Measurements from ENCODE around the gene PROB1. TPM values are rescaled to one million over a fixed set of nuclear protein-coding genes. Genes with fewer than 3 reads are reported as not detected.
"Not testable (repeated sequence)": the region's sequence is repeated elsewhere in the genome, so short reads cannot be mapped to it uniquely, and the experiment has no call there.

The PROB1 gene, protein sequence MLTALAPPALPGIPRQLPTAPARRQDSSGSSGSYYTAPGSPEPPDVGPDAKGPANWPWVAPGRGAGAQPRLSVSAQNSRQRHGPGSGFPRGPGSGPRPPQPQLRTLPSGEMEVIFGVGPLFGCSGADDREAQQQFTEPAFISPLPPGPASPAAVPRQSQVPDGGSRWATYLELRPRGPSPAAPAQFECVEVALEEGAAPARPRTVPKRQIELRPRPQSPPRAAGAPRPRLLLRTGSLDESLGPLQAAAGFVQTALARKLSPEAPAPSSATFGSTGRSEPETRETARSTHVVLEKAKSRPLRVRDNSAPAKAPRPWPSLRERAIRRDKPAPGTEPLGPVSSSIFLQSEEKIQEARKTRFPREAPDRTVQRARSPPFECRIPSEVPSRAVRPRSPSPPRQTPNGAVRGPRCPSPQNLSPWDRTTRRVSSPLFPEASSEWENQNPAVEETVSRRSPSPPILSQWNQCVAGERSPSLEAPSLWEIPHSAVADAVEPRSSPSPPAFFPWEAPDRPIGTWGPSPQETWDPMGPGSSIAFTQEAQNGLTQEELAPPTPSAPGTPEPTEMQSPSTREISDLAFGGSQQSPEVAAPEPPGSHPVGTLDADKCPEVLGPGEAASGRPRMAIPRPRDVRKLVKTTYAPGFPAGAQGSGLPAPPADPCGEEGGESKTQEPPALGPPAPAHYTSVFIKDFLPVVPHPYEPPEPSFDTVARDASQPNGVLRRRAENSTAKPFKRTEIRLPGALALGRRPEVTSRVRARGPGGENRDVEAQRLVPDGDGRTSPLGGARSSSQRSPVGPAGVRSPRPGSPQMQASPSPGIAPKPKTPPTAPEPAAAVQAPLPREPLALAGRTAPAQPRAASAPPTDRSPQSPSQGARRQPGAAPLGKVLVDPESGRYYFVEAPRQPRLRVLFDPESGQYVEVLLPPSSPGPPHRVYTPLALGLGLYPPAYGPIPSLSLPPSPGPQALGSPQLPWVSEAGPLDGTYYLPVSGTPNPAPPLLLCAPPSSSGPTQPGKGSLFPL
- 58.8 and 59.5 TPM in 2 replicates for total RNA-seq
- 5.9 TPM for polyA plus RNA-seq (2012)

DNA sequence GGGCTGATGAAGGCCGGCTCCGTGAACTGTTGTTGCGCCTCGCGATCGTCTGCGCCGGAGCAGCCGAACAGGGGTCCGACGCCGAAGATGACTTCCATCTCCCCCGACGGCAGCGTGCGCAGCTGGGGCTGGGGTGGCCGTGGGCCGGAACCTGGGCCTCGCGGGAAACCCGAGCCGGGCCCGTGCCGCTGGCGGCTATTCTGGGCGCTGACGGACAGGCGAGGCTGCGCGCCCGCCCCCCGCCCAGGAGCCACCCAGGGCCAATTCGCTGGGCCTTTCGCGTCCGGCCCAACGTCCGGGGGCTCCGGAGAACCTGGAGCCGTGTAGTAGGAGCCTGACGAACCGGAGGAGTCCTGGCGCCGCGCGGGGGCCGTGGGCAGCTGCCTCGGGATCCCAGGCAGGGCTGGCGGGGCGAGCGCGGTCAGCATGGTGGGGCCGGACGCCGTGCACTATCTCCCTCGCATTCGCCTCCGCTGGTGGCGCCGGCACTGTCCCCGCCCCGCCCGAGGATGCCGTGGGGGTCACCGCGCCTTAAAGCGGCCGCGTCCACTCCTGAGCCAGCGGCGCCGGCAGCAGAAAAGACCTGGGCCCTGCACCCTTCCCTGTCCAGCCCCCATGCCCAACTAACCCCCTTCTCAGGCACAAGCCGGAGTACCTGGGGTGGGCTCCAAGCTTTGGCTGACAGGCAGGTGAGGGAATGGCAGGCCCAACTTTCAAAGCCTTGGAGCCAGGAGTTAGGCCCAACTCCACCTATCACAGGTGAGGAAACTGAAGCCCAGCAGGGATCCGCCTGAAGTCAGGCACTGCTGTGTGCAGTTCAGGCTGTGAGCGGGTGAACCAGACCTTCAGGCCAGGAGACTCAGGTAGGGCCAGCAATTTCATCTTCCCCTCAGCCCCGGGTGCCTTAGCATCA is at the start of gene PROB1:
TSS of gene PROB1 (minus strand) at position 451 of the 913 bp plus-strand sequence. CDS start at position 428, 23 bp downstream.
- DNase-seq (ENCODE audit: low read depth) = peak; percentile 85

- DNase-seq (ENCODE audit: low read depth) = peak; percentile 94
Observed at GRCh38 chr5:139443831-139444453, 49.0 kb upstream of the PROB1 start.

DNA sequence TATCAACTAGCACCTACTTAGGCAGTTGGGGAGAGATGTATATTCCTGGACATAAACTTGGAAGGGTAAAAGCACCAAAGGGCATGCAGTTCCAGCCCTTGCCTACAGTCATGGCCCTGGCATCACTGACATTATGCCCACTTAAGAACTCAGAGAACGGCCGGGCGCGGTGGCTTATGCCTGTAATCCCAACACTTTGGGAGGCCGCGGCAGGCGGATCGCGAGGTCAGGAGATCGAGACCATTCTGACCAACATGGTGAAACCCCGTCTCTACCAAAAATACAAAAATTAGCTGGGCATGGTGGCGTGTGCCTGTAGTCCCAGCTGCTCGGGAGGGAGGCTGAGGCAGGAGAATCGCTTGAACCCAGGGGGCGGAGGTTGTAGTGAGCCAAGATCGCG is 45.5 kb upstream of the PROB1 start:
- DNase-seq (ENCODE audit: low read depth) = not testable (repeated sequence)

GRCh38 chr5:139439013-139439903 is 44.4 kb upstream of the PROB1 start, which contains the start of gene DNAJC18:
TSS of gene DNAJC18 (minus strand) at chr5:139439525. CDS start at chr5:139439445, 80 bp downstream.
- peak; percentile 96 for DNase-seq (ENCODE audit: low read depth)

- no peak for DNase-seq (ENCODE audit: low read depth)
Observed at GRCh38 chr5:139438707-139439012, 43.8 kb upstream of the PROB1 start.

- DNase-seq (ENCODE audit: low read depth) = no peak
Observed at GRCh38 chr5:139435676-139436075, 40.8 kb upstream of the PROB1 start.

GRCh38 chr5:139431706-139432105 is 36.8 kb upstream of the PROB1 start:
- no peak for DNase-seq (ENCODE audit: low read depth)

GRCh38 chr5:139430015-139430414 is 35.1 kb upstream of the PROB1 start:
- DNase-seq (ENCODE audit: low read depth) = no peak

DNA sequence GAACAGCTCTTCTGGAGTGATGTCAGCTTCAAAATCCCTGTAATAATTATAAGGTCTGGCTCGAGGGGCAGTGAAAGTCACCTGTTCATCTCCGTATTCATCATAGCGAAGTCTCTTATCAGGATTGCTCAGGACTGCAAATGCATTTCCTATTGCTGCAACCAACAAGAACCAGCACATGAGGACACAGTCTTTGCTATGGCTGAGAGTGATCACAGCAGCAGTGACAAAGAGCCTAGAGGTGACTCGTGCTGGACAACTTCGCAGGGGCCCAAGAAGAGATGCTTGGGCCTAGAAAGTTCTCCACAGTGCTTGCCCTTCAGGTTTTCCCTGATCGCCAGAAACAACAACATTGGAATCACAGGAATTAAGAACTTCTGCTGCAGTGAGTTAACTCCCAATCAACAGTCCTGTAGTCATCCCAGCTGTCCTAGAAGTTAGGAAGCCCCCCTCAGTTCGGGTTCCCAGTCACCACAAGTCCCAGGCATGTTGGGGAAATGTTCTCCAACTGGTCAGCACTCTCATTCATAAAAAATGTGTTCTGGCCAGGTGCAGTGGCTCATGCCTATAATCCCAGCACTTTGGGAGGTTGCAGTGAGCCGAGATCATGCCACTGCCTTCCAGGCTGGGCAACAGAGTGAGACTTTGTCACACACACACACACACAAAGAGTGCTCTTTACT is 31.4 kb upstream of the PROB1 start:
- peak; percentile 87 for DNase-seq (ENCODE audit: low read depth)

DNA sequence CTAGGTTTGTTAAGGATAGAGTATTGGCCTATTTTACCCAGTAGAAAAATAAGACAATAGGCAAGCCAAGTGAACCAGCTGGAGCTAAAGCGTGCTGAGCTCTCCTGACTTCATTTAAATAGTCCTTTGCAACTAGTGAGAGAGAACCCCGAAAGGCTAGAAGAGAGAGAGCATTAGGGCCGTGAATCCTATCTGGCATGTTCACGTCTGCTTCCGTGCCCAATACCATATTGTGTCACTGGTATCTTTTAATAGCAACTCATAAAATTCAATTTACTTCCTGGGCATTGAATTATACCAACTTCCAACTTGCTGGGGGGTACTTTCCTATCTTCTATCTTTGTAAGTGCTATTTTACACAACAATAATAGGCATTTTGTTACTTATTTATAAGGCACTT is 30.6 kb upstream of the PROB1 start:
- no peak for DNase-seq (ENCODE audit: low read depth)

GRCh38 chr5:139422307-139422893 is 27.5 kb upstream of the PROB1 start:
- peak; percentile 82 for DNase-seq (ENCODE audit: low read depth)

GRCh38 chr5:139419226-139420192 is 24.6 kb upstream of the PROB1 start:
- no peak for DNase-seq (ENCODE audit: low read depth)

DNA sequence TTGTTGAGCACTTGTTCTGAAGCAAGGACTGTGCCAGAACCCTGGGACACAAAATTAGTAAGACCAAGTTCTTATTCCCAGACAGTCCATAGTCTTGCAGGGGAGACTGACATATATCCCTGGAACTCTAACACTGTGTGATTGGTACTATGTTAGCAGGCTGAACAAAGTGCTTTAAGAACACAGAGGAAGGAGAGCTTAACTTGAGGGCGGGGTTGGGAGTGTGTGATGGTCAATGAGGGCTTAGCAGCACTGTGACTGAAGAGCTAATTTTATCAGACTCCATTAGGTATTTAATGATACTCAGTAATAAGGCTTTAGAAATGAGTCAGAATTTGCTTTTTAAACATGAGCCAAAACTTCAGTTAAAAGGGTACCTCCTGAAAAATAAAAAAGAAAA is 23.9 kb upstream of the PROB1 start:
- peak; percentile 51 for DNase-seq (ENCODE audit: low read depth)

GRCh38 chr5:139417214-139417613 is 22.3 kb upstream of the PROB1 start:
- DNase-seq (ENCODE audit: low read depth) = peak; percentile 97

DNA sequence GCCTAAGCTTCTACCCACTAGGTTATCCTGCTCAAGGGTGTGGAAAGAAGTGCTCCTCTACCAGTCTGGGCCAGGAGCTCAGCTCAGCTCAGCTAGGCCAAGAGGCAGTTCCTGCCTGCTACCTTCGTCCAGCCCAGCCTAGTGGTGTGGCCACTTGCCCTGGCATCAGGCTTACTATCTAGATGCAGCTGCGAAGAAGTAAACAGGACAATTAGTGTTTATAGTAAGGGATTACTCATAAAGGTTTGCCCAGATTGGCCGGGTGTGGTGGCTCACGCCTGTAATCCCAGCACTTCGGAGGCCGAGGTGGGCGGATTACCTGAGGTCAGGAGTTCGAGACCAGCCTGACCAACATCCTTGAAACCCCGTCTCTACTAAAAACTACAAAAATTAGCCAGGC is 21.7 kb upstream of the PROB1 start:
- no peak for DNase-seq (ENCODE audit: low read depth)

DNA sequence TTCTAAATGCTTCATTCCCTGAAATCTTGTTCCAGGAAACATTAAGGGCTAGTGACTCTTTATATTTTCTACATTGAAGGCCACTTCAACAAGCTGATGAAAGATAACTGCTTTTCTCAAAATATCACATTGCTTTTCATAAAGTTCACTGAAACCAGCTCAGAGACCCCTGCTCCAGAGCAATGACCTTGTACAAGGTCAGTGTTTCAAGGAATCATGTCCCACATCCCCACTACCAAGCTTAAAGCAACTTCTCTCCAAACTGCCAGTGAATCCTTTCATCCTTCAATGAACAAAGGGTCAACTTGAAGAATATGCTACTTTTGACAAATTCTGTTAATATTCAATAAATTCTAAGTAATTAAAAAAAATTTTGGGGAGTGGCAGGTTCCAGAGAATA is 21.0 kb upstream of the PROB1 start:
- DNase-seq (ENCODE audit: low read depth) = no peak

DNA sequence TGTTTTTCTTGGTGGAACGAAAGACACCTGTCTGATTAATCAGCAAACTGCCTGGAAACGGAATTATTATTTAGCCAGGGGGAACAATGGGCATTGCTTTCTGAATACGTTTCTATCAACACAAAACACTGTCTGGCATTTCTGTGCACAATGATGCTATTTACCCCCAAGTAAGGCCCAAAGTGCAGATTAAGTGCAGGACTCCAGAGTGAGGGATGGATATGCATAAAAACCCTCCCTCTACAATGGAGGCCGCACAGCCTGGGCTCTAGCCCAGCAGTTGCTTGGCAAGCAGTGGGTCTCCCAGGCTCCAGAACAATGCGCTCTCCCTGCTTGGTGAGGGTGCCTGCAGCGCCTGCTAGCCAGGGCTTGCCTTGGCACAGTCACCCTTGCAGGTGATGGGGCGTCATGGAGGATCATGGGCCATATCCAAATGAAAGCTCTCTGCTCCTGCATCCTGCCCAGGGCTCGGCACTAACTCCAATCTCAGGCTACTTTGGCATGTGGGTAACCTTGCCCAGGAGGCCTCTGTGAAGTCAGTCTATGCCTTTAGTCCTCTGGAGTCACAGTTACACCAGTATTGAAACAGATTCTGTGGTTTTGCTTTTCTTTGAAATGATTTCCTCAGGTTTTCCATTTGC is 20.4 kb upstream of the PROB1 start:
- DNase-seq (ENCODE audit: low read depth) = no peak
